Stimulated activated effector memory CD8-positive, alpha-beta T cell treated with anti-CD3 and anti-CD28 coated beads, Interleukin-12 subunit alpha, Interleukin-12 subunit beta, amount 100 ng/mL, for 72 hours (primary cell): Measurements from ENCODE around the gene ROPN1.

Source experiments
- ATAC-seq: fragments of 150-1000 bp; cut with Tn5 transposase; 2 replicates; pipeline ENCODE4 v1.10.0; 2021
- DNase-seq, 2 donors: peaks; one replicate each; pipeline ENCODE4 v3.0.0; 2021 to 2022; ENCODE audit warnings: low spot score in 2 of 2
- H3K27ac Mint-ChIP-seq: one replicate; pipeline ENCODE4 v1.8.0; 2022; ENCODE audit warnings: mild to moderate bottlenecking, mixed read lengths
- H3K36me3 Mint-ChIP-seq: one replicate; pipeline ENCODE4 v1.8.0; 2022; ENCODE audit warnings: mild to moderate bottlenecking, mixed read lengths
- H3K4me1 Mint-ChIP-seq: one replicate; pipeline ENCODE4 v1.8.0; 2022; ENCODE audit warnings: mixed read lengths
- H3K4me3 Mint-ChIP-seq: one replicate; pipeline ENCODE4 v1.8.0; 2022; ENCODE audit warnings: mild to moderate bottlenecking, mixed read lengths
- H3K9me3 Mint-ChIP-seq: one replicate; pipeline ENCODE4 v1.8.0; 2022; ENCODE audit warnings: mixed read lengths

ROPN1 gene

DNA sequence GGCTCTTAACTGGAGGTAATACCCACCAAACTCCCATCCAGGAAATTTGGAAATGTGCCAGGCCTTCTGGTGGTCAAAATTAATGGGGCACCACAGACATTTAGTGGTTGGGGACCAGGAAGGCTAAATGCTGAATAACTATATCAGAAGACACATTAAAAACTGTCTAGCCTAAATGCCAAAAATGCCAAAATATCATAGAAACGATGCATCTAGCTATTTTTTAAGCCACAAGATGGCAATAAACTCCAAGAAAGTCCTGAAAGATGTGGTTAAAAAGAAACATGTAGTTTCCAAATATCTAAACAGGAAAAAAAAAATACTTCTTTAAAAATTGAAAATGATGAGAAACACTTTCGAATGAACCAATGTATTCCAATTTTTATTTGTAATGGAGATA lies 50.8 kb downstream of the ROPN1 start:
- DNase-seq (no peak), ATAC-seq (no peak)
- H3K9me3 Mint-ChIP-seq = no peaks in the 10 kb centered on the region
- peaks cover 43% of the 10 kb centered on the region for H3K36me3 Mint-ChIP-seq
- H3K4me3 Mint-ChIP-seq = no peak overlapping the region
- H3K4me1 Mint-ChIP-seq = no peaks in the 10 kb centered on the region
- H3K27ac Mint-ChIP-seq = no peak overlapping the region

DNA sequence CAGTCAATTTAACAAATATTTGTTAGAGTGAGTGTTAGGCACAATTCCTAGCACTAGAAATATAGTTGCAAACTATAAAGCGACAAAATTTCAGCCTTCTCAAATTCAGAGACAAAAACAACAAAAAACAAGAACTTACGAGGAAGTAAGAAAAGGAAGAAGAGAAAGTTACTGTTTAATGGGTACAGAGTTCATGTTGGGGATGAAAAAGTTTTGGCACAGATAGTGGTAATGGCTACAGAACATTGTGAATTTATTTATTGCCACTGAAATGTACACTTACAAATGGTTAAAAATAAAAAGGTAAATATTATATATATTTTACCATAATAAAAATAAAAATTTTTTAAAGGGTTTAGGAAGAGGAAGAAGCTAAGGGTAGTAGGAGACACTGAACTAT lies 52.2 kb downstream of the ROPN1 start:
- Mint-ChIP-seq H3K4me1 (no peaks in the 10 kb centered on the region), H3K4me3 (no peak overlapping the region), H3K9me3 (no peaks in the 10 kb centered on the region), H3K36me3 (peaks cover 44% of the 10 kb centered on the region), H3K27ac (no peak overlapping the region)
- ATAC-seq = no peak
- no peak for DNase-seq

DNA sequence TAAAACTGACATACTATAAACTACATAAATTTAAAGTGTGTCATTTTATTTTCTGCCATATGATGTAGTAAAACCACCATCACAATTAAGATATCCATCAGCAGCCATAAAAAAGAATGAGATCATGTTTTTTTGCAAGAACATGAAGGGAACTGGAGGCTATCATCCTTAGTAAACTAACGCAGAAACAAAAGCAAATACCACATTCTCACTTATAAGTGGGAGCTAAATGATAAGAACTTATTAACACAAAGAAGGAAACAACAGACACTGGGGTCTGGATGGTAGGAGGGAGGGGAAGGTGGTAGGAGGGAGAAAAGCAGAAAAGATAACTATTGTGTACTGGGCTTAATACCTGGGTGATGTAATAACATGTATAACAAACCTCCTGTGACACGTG lies 55.5 kb downstream of the ROPN1 start:
- ATAC-seq (no peak), DNase-seq (no peak)
- peaks cover 55% of the 10 kb centered on the region for H3K36me3 Mint-ChIP-seq
- no peaks in the 10 kb centered on the region for H3K9me3 Mint-ChIP-seq
- H3K4me1 Mint-ChIP-seq = no peaks in the 10 kb centered on the region
- H3K4me3 Mint-ChIP-seq = no peak overlapping the region
- no peak overlapping the region for H3K27ac Mint-ChIP-seq

DNA sequence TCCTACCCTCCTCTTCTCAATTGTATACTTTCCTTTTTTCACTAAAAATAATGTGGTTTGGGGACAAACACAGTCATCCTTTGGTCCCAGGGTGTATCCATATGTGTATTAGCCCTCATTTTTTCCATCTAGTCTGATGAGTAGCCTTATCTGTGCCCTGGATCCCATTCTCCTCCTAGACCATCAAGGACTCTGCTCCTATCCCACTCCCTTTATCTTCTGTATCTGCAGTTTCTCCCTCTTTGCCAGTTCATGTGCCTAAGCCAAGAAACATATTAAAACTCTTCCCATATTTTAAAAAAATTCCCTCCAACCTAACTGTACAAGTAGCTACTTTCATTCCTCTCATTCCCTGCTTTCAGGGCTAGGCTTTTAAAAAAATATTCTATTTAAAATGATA lies 56.1 kb downstream of the ROPN1 start:
- DNase-seq = no peak
- no peak overlapping the region for H3K27ac Mint-ChIP-seq
- no peaks in the 10 kb centered on the region for H3K4me1 Mint-ChIP-seq
- no peak for ATAC-seq
- H3K4me3 Mint-ChIP-seq = no peak overlapping the region
- H3K9me3 Mint-ChIP-seq = no peaks in the 10 kb centered on the region
- H3K36me3 Mint-ChIP-seq = peaks cover 57% of the 10 kb centered on the region

DNA sequence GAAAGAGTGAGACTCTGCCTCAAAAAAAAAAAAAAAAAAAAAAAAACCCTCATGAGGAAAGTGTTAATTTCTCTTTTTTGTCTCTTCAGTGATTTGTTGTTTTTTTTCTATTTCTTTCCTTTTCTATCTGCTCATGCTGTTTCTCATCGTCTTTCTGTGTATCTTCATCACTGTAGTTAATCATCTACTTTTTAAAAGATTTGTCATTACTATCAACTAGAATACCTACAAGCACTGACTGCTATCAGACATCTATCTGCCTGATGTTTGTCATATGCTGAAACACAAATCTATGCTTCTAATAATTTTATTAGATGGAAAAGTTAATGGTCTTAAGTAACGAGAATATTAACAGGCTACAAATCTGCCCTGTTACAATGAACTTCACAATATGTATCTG lies 57.7 kb downstream of the ROPN1 start:
- no peak overlapping the region for H3K27ac Mint-ChIP-seq
- ATAC-seq = no peak
- peaks cover 50% of the 10 kb centered on the region for H3K36me3 Mint-ChIP-seq
- DNase-seq = no peak
- no peaks in the 10 kb centered on the region for H3K4me1 Mint-ChIP-seq
- no peaks in the 10 kb centered on the region for H3K9me3 Mint-ChIP-seq
- H3K4me3 Mint-ChIP-seq = no peak overlapping the region

DNA sequence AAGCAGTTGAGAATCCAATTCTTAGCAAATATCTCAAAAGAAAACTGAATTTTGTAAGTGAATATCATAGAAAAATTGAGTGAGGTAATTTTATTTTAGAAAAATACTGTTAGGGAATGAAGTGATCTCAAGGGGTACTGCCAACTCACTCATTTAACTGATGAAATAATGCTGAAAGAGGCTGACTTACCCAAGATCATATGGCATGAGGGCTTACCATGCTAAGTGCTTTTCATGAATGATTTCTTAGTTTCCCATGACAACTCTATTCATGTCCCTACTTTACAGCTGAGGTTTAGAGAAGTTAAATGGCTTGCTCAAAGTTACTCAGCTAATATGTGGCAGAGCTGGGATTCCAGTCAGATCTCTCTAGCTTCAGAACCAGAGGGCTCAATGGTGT lies 61.5 kb downstream of the ROPN1 start:
- no peaks in the 10 kb centered on the region for H3K4me1 Mint-ChIP-seq
- H3K9me3 Mint-ChIP-seq = no peaks in the 10 kb centered on the region
- peaks cover 58% of the 10 kb centered on the region for H3K36me3 Mint-ChIP-seq
- no peak for ATAC-seq
- no peak overlapping the region for H3K4me3 Mint-ChIP-seq
- DNase-seq = no peak
- no peak overlapping the region for H3K27ac Mint-ChIP-seq

DNA sequence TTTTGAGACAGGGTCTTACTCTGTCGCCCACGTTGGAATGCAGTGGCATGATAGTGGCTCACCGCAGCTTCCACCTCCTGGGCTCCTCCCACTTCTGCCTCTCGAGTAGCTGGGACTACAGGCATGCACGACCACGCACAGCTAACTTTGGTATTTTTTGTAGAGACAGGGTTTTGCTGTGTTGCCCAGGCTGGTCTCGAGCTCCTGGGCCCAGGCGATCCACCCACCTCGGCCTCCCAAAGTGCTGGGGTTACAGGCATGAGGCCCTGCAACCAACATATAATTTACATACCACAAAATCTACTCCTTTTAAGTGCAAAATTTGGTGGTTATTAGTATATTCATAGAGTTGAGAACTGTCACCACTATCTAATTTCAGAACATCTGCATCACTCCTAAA lies 62.6 kb downstream of the ROPN1 start:
- ATAC-seq (no peak), DNase-seq (no peak)
- Mint-ChIP-seq H3K36me3 (peaks cover 55% of the 10 kb centered on the region), H3K27ac (no peak overlapping the region), H3K4me3 (no peak overlapping the region), H3K9me3 (peaks cover 1% of the 10 kb centered on the region), H3K4me1 (no peaks in the 10 kb centered on the region)

DNA sequence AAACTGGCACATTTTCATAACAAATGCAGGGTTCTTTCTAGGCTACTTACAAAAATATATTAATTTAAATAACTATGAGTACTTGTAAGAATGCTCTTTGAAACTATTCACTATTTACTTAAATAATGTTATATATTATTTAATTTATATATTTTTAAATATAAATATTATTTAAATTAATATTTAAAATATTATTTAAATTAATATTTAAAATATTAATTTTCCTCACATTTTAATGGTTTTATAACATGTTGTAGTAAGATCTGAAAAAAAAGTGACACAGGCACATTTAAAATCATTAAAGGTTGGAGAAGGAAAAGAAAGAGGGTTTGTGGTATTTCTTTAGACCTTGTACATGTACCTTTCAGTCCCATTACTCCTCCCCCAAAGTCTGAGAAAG lies 65.5 kb downstream of the ROPN1 start:
- ATAC-seq = no peak

DNA sequence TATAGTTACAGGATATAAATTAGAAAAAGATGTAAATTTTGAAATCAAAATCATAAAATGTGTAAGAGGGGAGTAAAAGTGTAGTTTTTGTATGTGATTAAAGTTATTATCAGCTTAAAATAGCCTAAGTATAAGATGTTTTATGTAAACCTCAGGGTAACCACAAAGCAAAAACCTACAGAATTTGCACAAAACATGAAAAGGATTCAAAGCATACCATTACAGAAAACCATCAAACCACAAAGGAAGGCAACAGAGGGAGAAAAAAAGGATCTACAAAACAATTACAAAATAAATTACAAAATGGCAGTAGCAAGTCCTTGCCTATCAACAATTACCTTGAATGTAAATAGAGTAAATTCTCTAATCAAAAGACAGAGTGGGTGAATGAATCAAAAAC lies 71.1 kb downstream of the ROPN1 start:
- Mint-ChIP-seq H3K27ac (no peak overlapping the region), H3K4me3 (no peak overlapping the region), H3K4me1 (no peaks in the 10 kb centered on the region), H3K9me3 (peaks cover 29% of the 10 kb centered on the region), H3K36me3 (peaks cover 34% of the 10 kb centered on the region)
- DNase-seq = no peak
- no peak for ATAC-seq

More for the DNA sequence above, 65.5 kb downstream of the ROPN1 start:
- Mint-ChIP-seq H3K4me3 (no peak overlapping the region), H3K36me3 (peaks cover 51% of the 10 kb centered on the region), H3K9me3 (peaks cover 13% of the 10 kb centered on the region), H3K4me1 (no peaks in the 10 kb centered on the region), H3K27ac (no peak overlapping the region)
- DNase-seq = no peak

DNA sequence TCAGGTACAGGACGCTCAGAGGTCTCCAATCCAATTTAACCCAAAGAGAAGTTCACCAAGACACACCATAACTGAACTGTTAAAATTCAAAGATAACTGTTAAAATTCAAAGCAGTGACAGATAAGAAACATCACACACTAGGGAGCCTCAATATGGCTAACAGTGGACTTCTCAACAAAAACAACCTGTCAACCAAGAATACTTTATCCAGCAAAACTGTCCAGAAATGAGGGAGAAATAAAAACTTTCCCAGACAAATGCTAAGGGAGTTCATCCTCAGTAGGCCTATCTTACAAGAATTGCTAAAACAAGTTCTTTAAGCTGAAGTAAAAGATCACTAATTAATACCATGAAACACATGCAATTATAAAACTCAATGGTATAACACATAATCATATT lies 71.5 kb downstream of the ROPN1 start:
- Mint-ChIP-seq H3K4me1 (no peaks in the 10 kb centered on the region), H3K9me3 (peaks cover 29% of the 10 kb centered on the region), H3K4me3 (no peak overlapping the region), H3K36me3 (peaks cover 35% of the 10 kb centered on the region), H3K27ac (no peak overlapping the region)
- DNase-seq (no peak), ATAC-seq (no peak)

DNA sequence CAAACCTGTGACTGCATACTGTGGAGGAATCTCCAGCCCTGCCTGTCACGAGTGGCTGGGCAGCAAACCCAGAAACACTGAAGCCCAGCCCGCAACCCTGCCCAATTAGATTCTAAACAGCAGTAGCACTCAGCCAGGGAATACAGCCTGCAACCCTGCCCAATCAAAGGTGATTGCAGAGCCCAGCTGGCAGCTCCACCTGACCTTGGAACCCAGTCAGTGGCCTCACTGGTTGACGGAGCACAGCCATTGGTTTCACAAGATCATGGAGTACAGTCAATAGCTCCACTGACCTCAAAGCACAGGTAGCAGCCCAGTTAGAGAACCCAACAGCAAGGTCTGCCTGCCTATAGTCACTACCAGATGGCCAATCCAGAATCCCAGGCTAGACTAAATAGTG lies 72.6 kb downstream of the ROPN1 start:
- peaks cover 39% of the 10 kb centered on the region for H3K36me3 Mint-ChIP-seq
- H3K27ac Mint-ChIP-seq = no peak overlapping the region
- no peaks in the 10 kb centered on the region for H3K4me1 Mint-ChIP-seq
- ATAC-seq = no peak
- H3K4me3 Mint-ChIP-seq = no peak overlapping the region
- DNase-seq = no peak
- peaks cover 28% of the 10 kb centered on the region for H3K9me3 Mint-ChIP-seq
